GM12878 (cell line): ENCODE data around the gene CDH16. TPM values are rescaled to one million over a fixed set of nuclear protein-coding genes. Genes with fewer than 3 reads are reported as not detected.

ENCODE experiments used
- ATAC-seq: fragments of 200-7000 bp; cut with Tn5 transposase; 3 replicates; pipeline ENCODE4 v1.9.1; 2020; ENCODE audit warnings: mild to moderate bottlenecking, moderate library complexity
- BruUV-seq: library from RNA; stranded (reverse); fragments of 400-500 nt; replicated peaks from 2 replicates; lab custom pipeline; 2021; lab: Mats Ljungman, UMichigan
- CTCF ChIA-PET: fragments of 300-600 bp; sonication (Branson Sonifier 250); formaldehyde crosslinking; extraction: SDS; loops from one replicate; lab custom pipeline; 2021; ENCODE audit warnings: inconsistent platforms; lab: Yijun Ruan, JAX
- POLR2A ChIA-PET: fragments of 350-600 bp; formaldehyde crosslinking; extraction: SDS; loops from one replicate; lab custom pipeline; 2021; ENCODE audit warnings: inconsistent platforms; lab: Charles Lee
- RAD21 ChIA-PET: fragments of 300-600 bp; sonication (Branson Sonifier 250); formaldehyde crosslinking; loops from one replicate; lab custom pipeline; 2023; ENCODE audit warnings: antibody characterized with exemption; ENCODE audit not compliant: unreplicated experiment; lab: Charles Lee
- SMC1A ChIA-PET: fragments of 300-600 bp; sonication (Branson Sonifier 250); formaldehyde crosslinking; loops from one replicate; lab custom pipeline; 2023; ENCODE audit not compliant: unreplicated experiment, uncharacterized antibody; lab: Charles Lee
- DNase-seq: peaks from one replicate; pipeline ENCODE4 v3.0.0-alpha.2; 2011; ENCODE audit warnings: low read depth, low spot score
- FAIRE-seq: peaks from 3 replicates; lab custom pipeline; 2011; peaks lifted over from hg19 to GRCh38; lab: Jason Lieb, UNC
- H2AFZ ChIP-seq: 2 replicates; pipeline ENCODE4 v1.6.0; 2011; ENCODE audit warnings: low read depth, low read length, control low read depth; ENCODE audit not compliant: control insufficient read depth
- H3K27ac ChIP-seq: 2 replicates; pipeline ENCODE4 v1.5.1; 2011; ENCODE audit warnings: control low read depth; ENCODE audit not compliant: control insufficient read depth, insufficient read depth
- H3K27me3 ChIP-seq, 2 experiments: replicated peaks in 1 of 2; 2 replicates each; pipeline versions ENCODE4 v1.6.0 to v1.6.1; 2011; ENCODE audit warnings: low read length in 1 of 2; ENCODE audit not compliant: control insufficient read depth in 2 of 2, insufficient read depth in 2 of 2
- H3K36me3 ChIP-seq, 2 experiments: 2 replicates each; pipeline ENCODE4 v1.5.1; 2011; ENCODE audit warnings: low read length in 1 of 2; ENCODE audit not compliant: control insufficient read depth in 2 of 2, insufficient read depth in 2 of 2
- H3K4me1 ChIP-seq: 2 replicates; pipeline ENCODE4 v1.6.1; 2011; ENCODE audit warnings: mild to moderate bottlenecking, low read length, moderate library complexity, mixed read lengths; ENCODE audit not compliant: control insufficient read depth, insufficient read depth
- H3K4me2 ChIP-seq: 2 replicates; pipeline ENCODE4 v1.6.0; 2011; ENCODE audit warnings: control low read depth; ENCODE audit not compliant: control insufficient read depth, insufficient read depth
- H3K4me3 ChIP-seq: fragments of 200-600 bp; sonication (generic); 2 replicates; pipeline ENCODE4 v1.5.1; 2016
- H3K79me2 ChIP-seq: 2 replicates; pipeline ENCODE4 v1.6.0; 2011; ENCODE audit warnings: low read length; ENCODE audit not compliant: control insufficient read depth, insufficient read depth
- H3K9ac ChIP-seq: 2 replicates; pipeline ENCODE4 v1.8.0; 2011; ENCODE audit warnings: low read length, control low read depth, mixed read lengths; ENCODE audit not compliant: control insufficient read depth, insufficient read depth
- H3K9me3 ChIP-seq: replicated peaks from 3 replicates; pipeline ENCODE4 v1.5.1; 2011; ENCODE audit warnings: mild to moderate bottlenecking, low read length; ENCODE audit not compliant: control insufficient read depth, insufficient read depth
- H4K20me1 ChIP-seq: 2 replicates; pipeline ENCODE4 v1.6.0; 2011; ENCODE audit not compliant: control insufficient read depth, insufficient read depth
- ATF7 ChIP-seq: fragments of 450-650 bp; IDR thresholded peaks from 2 replicates; pipeline ENCODE4 v1.6.1; 2016; ENCODE audit warnings: low read depth, mild to moderate bottlenecking
- JUND ChIP-seq: IDR thresholded peaks from 2 replicates; pipeline ENCODE4 v1.6.1; 2012; ENCODE audit warnings: low read depth, mild to moderate bottlenecking, low read length, improper control_type of control experiment, moderate library complexity
- POLR2A ChIP-seq: IDR thresholded peaks from 2 replicates; pipeline ENCODE4 v1.6.1; 2011; ENCODE audit warnings: low read depth, mild to moderate bottlenecking, low read length
- TCF3 ChIP-seq: IDR thresholded peaks from 2 replicates; pipeline ENCODE4 v1.6.1; 2012; ENCODE audit warnings: low read depth, mild to moderate bottlenecking, low read length, borderline replicate concordance; ENCODE audit not compliant: insufficient read depth
- WGBS: methylation state at CpG from one replicate; pipeline ENCODE4 v1.1.6; 2016; ENCODE audit warnings: low lambda C conversion rate; ENCODE audit not compliant: insufficient replicate concordance, insufficient coverage; ENCODE audit errors: missing lambda C conversion rate; 5-methylcytosine and 5-hydroxymethylcytosine counted together
- in situ Hi-C: fragments of 300-500 bp; cut with MboI; formaldehyde crosslinking; loops from 9 replicates; pipeline ENCODE4 v1.14.3; 2018; ENCODE audit warnings: mixed read lengths
- intact Hi-C: fragments of 100-400 bp; cut with micrococcal nuclease; formaldehyde crosslinking; loops from one replicate; pipeline ENCODE4 v1.14.2; 2022; ENCODE audit not compliant: unreplicated experiment
- polyA plus RNA-seq, 11 experiments: library from polyadenylated mRNA; depleted of rRNA in 4 of 11; unstranded in 6 of 11; stranded (reverse) in 5 of 11; fragments of >200 nt; fragmentation: Nextera tagmentation in 4 of 11; fragmentation: Illumina TruSeq in 1 of 11; extraction: Ambion mirVana in 4 of 11; extraction: Trizol in 1 of 11; gene quantifications; 1 replicate in 1 of 11; 2 replicates in 10 of 11; pipeline versions ENCODE4 v1.2.1 to v1.2.3, GENCODE V29; 2011 to 2016; ENCODE audit warnings: inconsistent platforms in 2 of 11, missing spikeins in 2 of 11, low read depth in 1 of 11
- total RNA-seq, 4 experiments: library from RNA; depleted of rRNA in 3 of 4; stranded (reverse); fragments of >200 nt in 3 of 4; fragmentation: Illumina TruSeq in 1 of 4; extraction: Trizol in 1 of 4; gene quantifications; 2 replicates each; pipeline versions ENCODE4 v1.2.1 to v1.2.3, GENCODE V29; 2013 to 2021
- TF ChIP-seq, protein P1 (sequence below): fragments of 450-650 bp; IDR thresholded peaks from 2 replicates; pipeline ENCODE4 v1.6.1; 2014; ENCODE audit warnings: mild to moderate bottlenecking
- TF ChIP-seq, protein P2 (sequence below): IDR thresholded peaks from 2 replicates; pipeline ENCODE4 v1.6.1; 2012; ENCODE audit warnings: low read depth, low read length, improper control_type of control experiment
- TF ChIP-seq, protein P3 (sequence below): fragments of 450-650 bp; IDR thresholded peaks from 2 replicates; pipeline ENCODE4 v1.6.1; 2017; ENCODE audit warnings: mild to moderate bottlenecking
- TF ChIP-seq, protein P4 (sequence below): fragments of 450-650 bp; IDR thresholded peaks from 2 replicates; pipeline ENCODE4 v1.6.1; 2016; ENCODE audit warnings: mild to moderate bottlenecking

The CDH16 gene
- total and polyA plus RNA-seq, 10 of the 15 experiments (the other 5 are each of a cell fraction or from before 2014, with no cell fraction given), result 0.05 TPM; not detected in 9

DNA sequence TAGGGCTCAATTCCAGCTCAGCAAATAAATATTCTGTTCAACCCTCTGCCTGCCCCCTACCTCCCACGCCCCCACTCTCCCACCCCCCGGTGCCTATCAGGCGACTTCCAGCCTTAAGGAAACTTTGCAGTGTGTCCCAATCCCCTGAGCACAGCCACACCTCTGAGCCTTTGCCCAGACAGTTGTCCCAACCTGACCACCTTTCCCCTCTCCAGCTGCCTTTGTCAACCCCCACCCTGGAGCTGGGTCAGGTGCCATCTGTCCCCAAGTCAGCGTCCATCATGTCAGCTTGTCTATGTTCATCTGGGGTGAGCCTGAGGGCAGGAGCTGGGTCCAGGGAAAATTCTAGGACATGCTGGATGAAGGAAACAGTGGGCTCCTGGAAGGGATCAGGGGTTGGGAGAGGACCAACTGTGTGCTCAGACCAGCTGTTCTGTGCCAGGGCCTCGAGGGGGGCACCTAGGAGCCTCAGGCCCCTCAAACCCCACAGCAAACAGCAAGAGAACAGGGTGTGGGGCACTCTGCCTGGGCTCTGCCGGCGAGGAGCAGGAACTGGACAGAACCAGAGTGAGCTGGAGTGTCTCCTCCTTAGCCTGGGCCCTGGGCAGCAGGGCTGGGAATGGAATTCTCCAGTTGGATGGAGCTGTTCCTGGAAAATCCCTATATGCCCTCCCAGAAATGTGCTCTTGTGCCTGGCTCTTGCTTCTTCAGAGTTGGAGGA is 17.8 kb downstream of the CDH16 start:
- Histone ChIP-seq H3K9me3 (no peaks in the 10 kb centered on the region), H3K27ac (no peak overlapping the region), H3K36me3 (no peaks in the 10 kb centered on the region), H3K4me3 (no peak overlapping the region), H3K4me2 (no peak overlapping the region), H2AFZ (no peak overlapping the region), H3K9ac (no peak overlapping the region), H4K20me1 (no peaks in the 10 kb centered on the region), H3K79me2 (no peaks in the 10 kb centered on the region)
- no TSS peak for BruUV-seq
- RAD21 ChIA-PET, result interaction anchor here (0.8 kb wide), 1 partner anchor 20 kb away, joined by 3 read pairs; no protein-coding TSS in a partner anchor
- intact Hi-C loops, result no loop called here
- ATAC-seq (no peak), FAIRE-seq (no peak)
- CTCF ChIA-PET, result interaction anchor here (0.6 to 1.5 kb wide), 3 partner anchors 10 to 20 kb away, joined by 3 to 4 read pairs (median 3); partner anchors contain the start of gene PDP2
- POLR2A ChIA-PET, result interaction anchor here (0.8 kb wide), 1 partner anchor 41 kb away, joined by 3 read pairs; no protein-coding TSS in a partner anchor
- 9% methylated on average over 5 of the region's 7 CpGs for WGBS
- TF ChIP-seq JUND, result no peak
- TF ChIP-seq, all 136 proteins: peak for 0
- Histone ChIP-seq H3K4me1 (peaks cover 4% of the 10 kb centered on the region; the same call in 1 of the 2 replicates), H3K27me3 (no peaks in the 10 kb centered on the region)
- DNase-seq, result no peak
- in situ Hi-C loops, result no loop called here
- SMC1A ChIA-PET, result no interaction called here

DNA sequence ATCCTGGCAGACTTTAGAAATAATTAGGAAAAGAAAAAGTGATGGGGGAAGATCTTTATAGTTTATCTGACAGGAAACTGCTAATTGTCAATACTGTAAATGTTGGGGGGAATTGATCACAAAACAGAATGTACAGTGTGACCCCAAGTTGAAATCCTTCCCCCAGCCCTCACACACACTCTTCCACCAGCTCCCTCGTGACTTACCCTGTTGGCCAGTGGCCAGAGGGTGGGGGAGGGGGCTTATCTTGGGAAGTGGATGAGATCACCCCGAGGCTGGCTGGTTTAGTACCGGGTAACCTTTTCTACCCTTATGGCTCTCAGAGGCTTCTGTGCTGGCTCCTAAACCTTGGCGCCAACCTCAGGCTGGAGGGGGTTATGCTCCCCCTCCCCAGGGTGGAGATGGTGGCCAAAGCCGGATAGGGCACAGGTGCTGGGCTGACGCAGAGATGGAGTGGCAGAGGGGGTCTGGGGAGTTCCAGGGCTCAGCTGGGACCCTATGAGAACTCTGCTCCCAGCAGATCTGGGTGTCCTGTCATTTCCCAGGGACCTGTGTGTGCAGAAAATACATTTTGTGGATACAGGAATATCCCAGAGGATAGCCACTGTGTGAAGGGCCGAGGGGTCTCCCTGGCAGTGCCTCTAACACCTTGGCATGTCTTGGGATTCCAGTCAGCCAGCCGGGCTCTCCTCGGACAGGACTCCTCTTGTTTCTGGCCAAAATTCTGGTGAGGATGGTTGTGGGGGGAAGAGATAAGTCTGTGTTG is 18.6 kb downstream of the CDH16 start:
- no peak overlapping the region for H3K4me2 ChIP-seq
- BruUV-seq, result no TSS peak
- H3K79me2 ChIP-seq, result no peaks in the 10 kb centered on the region
- intact Hi-C loops (no loop called here), in situ Hi-C loops (no loop called here)
- WGBS, result 37% methylated on average over 9 of the region's 9 CpGs
- no peak overlapping the region for H3K9ac ChIP-seq
- H3K9me3 ChIP-seq, result no peaks in the 10 kb centered on the region
- POLR2A ChIA-PET, result interaction anchor here (0.8 kb wide), 1 partner anchor 42 kb away, joined by 3 read pairs; no protein-coding TSS in a partner anchor
- no peak overlapping the region for H3K27ac ChIP-seq
- H4K20me1 ChIP-seq, result no peaks in the 10 kb centered on the region
- no peak overlapping the region for H3K4me3 ChIP-seq
- ATAC-seq (no peak), FAIRE-seq (no peak), DNase-seq (no peak)
- SMC1A ChIA-PET, result no interaction called here
- no peak overlapping the region for H2AFZ ChIP-seq
- H3K36me3 ChIP-seq, result no peaks in the 10 kb centered on the region
- RAD21 ChIA-PET, result interaction anchor here (0.8 kb wide), 1 partner anchor 19 kb away, joined by 3 read pairs; no protein-coding TSS in a partner anchor
- H3K27me3 ChIP-seq, result no peaks in the 10 kb centered on the region
- CTCF ChIA-PET, result interaction anchor here (1.0 to 1.5 kb wide), 2 partner anchors 16 to 19 kb away, joined by 3 to 4 read pairs; partner anchors contain the start of gene PDP2
- no peaks in the 10 kb centered on the region for H3K4me1 ChIP-seq
- TF ChIP-seq POLR2A (no peak), ATF7 (no peak), TCF3 (no peak)
- TF ChIP-seq, protein P1, sequence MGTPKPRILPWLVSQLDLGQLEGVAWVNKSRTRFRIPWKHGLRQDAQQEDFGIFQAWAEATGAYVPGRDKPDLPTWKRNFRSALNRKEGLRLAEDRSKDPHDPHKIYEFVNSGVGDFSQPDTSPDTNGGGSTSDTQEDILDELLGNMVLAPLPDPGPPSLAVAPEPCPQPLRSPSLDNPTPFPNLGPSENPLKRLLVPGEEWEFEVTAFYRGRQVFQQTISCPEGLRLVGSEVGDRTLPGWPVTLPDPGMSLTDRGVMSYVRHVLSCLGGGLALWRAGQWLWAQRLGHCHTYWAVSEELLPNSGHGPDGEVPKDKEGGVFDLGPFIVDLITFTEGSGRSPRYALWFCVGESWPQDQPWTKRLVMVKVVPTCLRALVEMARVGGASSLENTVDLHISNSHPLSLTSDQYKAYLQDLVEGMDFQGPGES, result no peak
- TF ChIP-seq, protein P2, sequence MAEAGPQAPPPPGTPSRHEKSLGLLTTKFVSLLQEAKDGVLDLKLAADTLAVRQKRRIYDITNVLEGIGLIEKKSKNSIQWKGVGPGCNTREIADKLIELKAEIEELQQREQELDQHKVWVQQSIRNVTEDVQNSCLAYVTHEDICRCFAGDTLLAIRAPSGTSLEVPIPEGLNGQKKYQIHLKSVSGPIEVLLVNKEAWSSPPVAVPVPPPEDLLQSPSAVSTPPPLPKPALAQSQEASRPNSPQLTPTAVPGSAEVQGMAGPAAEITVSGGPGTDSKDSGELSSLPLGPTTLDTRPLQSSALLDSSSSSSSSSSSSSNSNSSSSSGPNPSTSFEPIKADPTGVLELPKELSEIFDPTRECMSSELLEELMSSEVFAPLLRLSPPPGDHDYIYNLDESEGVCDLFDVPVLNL, result no peak
- TF ChIP-seq, protein P3, sequence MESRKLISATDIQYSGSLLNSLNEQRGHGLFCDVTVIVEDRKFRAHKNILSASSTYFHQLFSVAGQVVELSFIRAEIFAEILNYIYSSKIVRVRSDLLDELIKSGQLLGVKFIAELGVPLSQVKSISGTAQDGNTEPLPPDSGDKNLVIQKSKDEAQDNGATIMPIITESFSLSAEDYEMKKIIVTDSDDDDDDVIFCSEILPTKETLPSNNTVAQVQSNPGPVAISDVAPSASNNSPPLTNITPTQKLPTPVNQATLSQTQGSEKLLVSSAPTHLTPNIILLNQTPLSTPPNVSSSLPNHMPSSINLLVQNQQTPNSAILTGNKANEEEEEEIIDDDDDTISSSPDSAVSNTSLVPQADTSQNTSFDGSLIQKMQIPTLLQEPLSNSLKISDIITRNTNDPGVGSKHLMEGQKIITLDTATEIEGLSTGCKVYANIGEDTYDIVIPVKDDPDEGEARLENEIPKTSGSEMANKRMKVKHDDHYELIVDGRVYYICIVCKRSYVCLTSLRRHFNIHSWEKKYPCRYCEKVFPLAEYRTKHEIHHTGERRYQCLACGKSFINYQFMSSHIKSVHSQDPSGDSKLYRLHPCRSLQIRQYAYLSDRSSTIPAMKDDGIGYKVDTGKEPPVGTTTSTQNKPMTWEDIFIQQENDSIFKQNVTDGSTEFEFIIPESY, result no peak
- TF ChIP-seq, protein P4, sequence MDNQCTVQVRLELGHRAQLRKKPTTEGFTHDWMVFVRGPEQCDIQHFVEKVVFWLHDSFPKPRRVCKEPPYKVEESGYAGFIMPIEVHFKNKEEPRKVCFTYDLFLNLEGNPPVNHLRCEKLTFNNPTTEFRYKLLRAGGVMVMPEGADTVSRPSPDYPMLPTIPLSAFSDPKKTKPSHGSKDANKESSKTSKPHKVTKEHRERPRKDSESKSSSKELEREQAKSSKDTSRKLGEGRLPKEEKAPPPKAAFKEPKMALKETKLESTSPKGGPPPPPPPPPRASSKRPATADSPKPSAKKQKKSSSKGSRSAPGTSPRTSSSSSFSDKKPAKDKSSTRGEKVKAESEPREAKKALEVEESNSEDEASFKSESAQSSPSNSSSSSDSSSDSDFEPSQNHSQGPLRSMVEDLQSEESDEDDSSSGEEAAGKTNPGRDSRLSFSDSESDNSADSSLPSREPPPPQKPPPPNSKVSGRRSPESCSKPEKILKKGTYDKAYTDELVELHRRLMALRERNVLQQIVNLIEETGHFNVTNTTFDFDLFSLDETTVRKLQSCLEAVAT, result no peak
